ENCODE measurements around the gene STK16.

DNA sequence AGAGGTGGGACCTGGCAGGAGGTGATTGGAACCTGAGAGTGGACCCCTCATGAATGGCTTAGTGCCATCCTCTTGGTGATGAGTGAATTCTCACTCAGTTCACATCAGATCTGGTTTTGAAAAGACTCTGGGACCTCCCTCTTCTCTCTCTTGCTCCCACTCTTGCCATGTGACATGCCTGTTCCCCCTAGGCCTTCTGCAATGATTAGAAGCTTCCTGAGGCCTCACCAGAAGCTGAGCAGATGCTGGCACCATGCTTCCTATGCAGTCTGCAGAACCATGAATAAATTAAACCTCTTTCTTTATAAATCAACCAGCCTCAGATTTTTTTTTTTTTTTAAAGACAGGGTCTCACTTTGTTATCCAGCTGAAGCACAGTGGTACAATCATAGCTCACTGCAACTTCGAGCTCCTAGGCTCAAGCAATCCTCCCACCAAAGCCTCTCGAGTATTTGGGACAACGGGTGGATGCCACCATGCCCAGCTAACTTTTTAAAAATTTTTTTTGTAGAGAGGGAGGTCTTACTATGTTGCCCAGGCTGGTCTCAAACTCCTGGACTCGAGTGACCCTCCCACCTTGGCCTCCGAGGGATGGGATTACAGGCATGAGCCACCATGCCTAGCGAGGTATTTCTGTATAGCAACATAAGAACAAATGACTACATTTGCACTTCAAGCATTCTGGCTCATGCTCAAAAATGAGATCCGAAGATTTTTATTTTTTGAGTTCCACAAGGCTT lies 40.7 kb upstream of the STK16 start:
- TF ChIP-seq, protein P1, sequence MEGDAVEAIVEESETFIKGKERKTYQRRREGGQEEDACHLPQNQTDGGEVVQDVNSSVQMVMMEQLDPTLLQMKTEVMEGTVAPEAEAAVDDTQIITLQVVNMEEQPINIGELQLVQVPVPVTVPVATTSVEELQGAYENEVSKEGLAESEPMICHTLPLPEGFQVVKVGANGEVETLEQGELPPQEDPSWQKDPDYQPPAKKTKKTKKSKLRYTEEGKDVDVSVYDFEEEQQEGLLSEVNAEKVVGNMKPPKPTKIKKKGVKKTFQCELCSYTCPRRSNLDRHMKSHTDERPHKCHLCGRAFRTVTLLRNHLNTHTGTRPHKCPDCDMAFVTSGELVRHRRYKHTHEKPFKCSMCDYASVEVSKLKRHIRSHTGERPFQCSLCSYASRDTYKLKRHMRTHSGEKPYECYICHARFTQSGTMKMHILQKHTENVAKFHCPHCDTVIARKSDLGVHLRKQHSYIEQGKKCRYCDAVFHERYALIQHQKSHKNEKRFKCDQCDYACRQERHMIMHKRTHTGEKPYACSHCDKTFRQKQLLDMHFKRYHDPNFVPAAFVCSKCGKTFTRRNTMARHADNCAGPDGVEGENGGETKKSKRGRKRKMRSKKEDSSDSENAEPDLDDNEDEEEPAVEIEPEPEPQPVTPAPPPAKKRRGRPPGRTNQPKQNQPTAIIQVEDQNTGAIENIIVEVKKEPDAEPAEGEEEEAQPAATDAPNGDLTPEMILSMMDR (IDR thresholded peaks at IDR 0.05; ENCODE audit: low read depth, low read length, missing input control) = no peak
- TF ChIP-seq FOXA2 (IDR thresholded peaks at IDR 0.05) = no peak
- TF ChIP-seq JUND (IDR thresholded peaks at IDR 0.05) = no peak
- TF ChIP-seq, protein P2, sequence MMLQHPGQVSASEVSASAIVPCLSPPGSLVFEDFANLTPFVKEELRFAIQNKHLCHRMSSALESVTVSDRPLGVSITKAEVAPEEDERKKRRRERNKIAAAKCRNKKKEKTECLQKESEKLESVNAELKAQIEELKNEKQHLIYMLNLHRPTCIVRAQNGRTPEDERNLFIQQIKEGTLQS (IDR thresholded peaks at IDR 0.05) = no peak
- TF ChIP-seq, protein P3, sequence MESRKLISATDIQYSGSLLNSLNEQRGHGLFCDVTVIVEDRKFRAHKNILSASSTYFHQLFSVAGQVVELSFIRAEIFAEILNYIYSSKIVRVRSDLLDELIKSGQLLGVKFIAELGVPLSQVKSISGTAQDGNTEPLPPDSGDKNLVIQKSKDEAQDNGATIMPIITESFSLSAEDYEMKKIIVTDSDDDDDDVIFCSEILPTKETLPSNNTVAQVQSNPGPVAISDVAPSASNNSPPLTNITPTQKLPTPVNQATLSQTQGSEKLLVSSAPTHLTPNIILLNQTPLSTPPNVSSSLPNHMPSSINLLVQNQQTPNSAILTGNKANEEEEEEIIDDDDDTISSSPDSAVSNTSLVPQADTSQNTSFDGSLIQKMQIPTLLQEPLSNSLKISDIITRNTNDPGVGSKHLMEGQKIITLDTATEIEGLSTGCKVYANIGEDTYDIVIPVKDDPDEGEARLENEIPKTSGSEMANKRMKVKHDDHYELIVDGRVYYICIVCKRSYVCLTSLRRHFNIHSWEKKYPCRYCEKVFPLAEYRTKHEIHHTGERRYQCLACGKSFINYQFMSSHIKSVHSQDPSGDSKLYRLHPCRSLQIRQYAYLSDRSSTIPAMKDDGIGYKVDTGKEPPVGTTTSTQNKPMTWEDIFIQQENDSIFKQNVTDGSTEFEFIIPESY (IDR thresholded peaks at IDR 0.05) = no peak
- TF ChIP-seq RXRA (IDR thresholded peaks at IDR 0.05) = no peak
- TF ChIP-seq, protein P4, sequence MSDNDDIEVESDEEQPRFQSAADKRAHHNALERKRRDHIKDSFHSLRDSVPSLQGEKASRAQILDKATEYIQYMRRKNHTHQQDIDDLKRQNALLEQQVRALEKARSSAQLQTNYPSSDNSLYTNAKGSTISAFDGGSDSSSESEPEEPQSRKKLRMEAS (IDR thresholded peaks at IDR 0.05) = no peak

All from liver (tissue), 3 donors.